PC-3 (cell line): ENCODE data around the gene LRRC10. TPM values are rescaled to one million over a fixed set of nuclear protein-coding genes. Genes with fewer than 3 reads are reported as not detected.

Source experiments
- ATAC-seq: fragments of 200-7000 bp; cut with Tn5 transposase; 2 replicates; pipeline ENCODE4 v1.9.1; 2020; ENCODE audit warnings: mild to moderate bottlenecking, moderate library complexity
- BruUV-seq: library from RNA; stranded (reverse); fragments of 400-500 nt; replicated peaks from 2 replicates; lab custom pipeline; 2021; lab: Mats Ljungman, UMichigan
- CTCF ChIA-PET: fragments of 300-600 bp; sonication (Branson Sonifier 250); formaldehyde crosslinking; loops from one replicate; lab custom pipeline; 2022; ENCODE audit warnings: antibody characterized with exemption; lab: Charles Lee
- POLR2A ChIA-PET: fragments of 300-600 bp; sonication (Branson Sonifier 250); formaldehyde crosslinking; loops from one replicate; lab custom pipeline; 2022; ENCODE audit warnings: antibody characterized with exemption; ENCODE audit not compliant: unreplicated experiment; lab: Charles Lee
- DNase-seq: peaks from one replicate; pipeline ENCODE4 v3.0.0-alpha.2; 2015
- H2AFZ ChIP-seq: fragments of 300-600 bp; sonication (generic); 2 replicates; pipeline ENCODE4 v1.6.0; 2016; ENCODE audit warnings: antibody characterized with exemption, low read length
- H3F3A ChIP-seq: fragments of 300-600 bp; sonication (generic); one replicate; pipeline ENCODE4 v1.6.0; 2017; ENCODE audit warnings: antibody characterized with exemption, low read length, control low read depth, mild to moderate bottlenecking; ENCODE audit not compliant: unreplicated experiment
- H3K27ac ChIP-seq: fragments of 300-600 bp; sonication (generic); 2 replicates; pipeline ENCODE4 v1.5.1; 2016; ENCODE audit warnings: mild to moderate bottlenecking, low read length
- H3K27me3 ChIP-seq: fragments of 300-600 bp; sonication (generic); 2 replicates; pipeline ENCODE4 v1.6.1; 2016; ENCODE audit warnings: low read length, mixed read lengths
- H3K36me3 ChIP-seq: fragments of 300-600 bp; sonication (generic); 2 replicates; pipeline ENCODE4 v1.6.1; 2016; ENCODE audit warnings: low read depth, mixed run types, low read length, mixed read lengths
- H3K4me1 ChIP-seq: fragments of 300-600 bp; sonication (generic); 2 replicates; pipeline ENCODE4 v1.5.1; 2016; ENCODE audit warnings: low read length; ENCODE audit not compliant: insufficient read depth
- H3K4me2 ChIP-seq: fragments of 300-600 bp; sonication (generic); 2 replicates; pipeline ENCODE4 v1.6.0; 2016; ENCODE audit warnings: low read length
- H3K4me3 ChIP-seq: fragments of 300-600 bp; sonication (generic); 2 replicates; pipeline ENCODE4 v1.5.1; 2016; ENCODE audit warnings: mild to moderate bottlenecking, low read length, mixed read lengths
- H3K79me2 ChIP-seq: fragments of 300-600 bp; sonication (generic); 2 replicates; pipeline ENCODE4 v1.6.1; 2017; ENCODE audit warnings: low read length, mixed read lengths
- H3K9ac ChIP-seq: fragments of 300-600 bp; sonication (generic); 2 replicates; pipeline ENCODE4 v1.6.0; 2016; ENCODE audit warnings: mild to moderate bottlenecking, low read length
- H3K9me2 ChIP-seq: fragments of 300-600 bp; sonication (generic); replicated peaks from 2 replicates; pipeline ENCODE4 v1.6.1; 2016; ENCODE audit warnings: mixed run types, low read length, mixed read lengths
- H3K9me3 ChIP-seq: fragments of 300-600 bp; sonication (generic); 2 replicates; pipeline ENCODE4 v1.6.1; 2016; ENCODE audit warnings: low read length, mixed read lengths
- H4K20me1 ChIP-seq: fragments of 300-600 bp; sonication (generic); 2 replicates; pipeline ENCODE4 v1.6.1; 2016; ENCODE audit warnings: low read length, mixed read lengths
- CTCF ChIP-seq: fragments of 300-600 bp; sonication (generic); conservative IDR thresholded peaks from 2 replicates; pipeline ENCODE4 v1.5.1; 2017; ENCODE audit warnings: antibody characterized with exemption, low read depth, mild to moderate bottlenecking, low read length
- EZH2 ChIP-seq: fragments of 300-600 bp; sonication (generic); IDR thresholded peaks from one replicate; pipeline ENCODE4 v1.6.1; 2017; ENCODE audit warnings: antibody characterized with exemption, mild to moderate bottlenecking, low read length; ENCODE audit not compliant: unreplicated experiment
- EZH2phosphoT487 ChIP-seq: fragments of 300-600 bp; sonication (generic); IDR thresholded peaks from 2 replicates; pipeline ENCODE4 v1.6.1; 2018; ENCODE audit warnings: mild to moderate bottlenecking, antibody characterized with exemption, low read length, borderline replicate concordance
- intact Hi-C: fragments of 100-400 bp; cut with micrococcal nuclease; formaldehyde crosslinking; loops from 2 replicates; pipeline ENCODE4 v1.9.0; 2023
- total RNA-seq: library from RNA; depleted of rRNA; stranded (reverse); fragments of >200 nt; gene quantifications from 2 replicates; pipeline ENCODE4 v1.2.3, GENCODE V29; 2014

The LRRC10 gene
- total RNA-seq, 1 experiment from 2014 or later: not detected

GRCh38 chr12:69570545-69571399, 39.9 kb downstream of the LRRC10 start:
- peak overlapping the region; percentile 90 for H3K27ac ChIP-seq
- DNase-seq (peak; percentile 83), ATAC-seq (no peak)
- ChIA-PET CTCF (interaction anchor here (0.5 to 1.3 kb wide), 3 partner anchors 50 to 214 kb away, joined by 3 to 37 read pairs (median 13); partner anchors contain the start of gene FRS2), POLR2A (interaction anchor here (0.6 kb wide), 1 partner anchor 1091 kb away, joined by 4 read pairs; no protein-coding TSS in a partner anchor)
- peak overlapping the region; percentile 47 for H3K9ac ChIP-seq
- H4K20me1 ChIP-seq: no peaks in the 10 kb centered on the region
- H3K79me2 ChIP-seq: no peaks in the 10 kb centered on the region; the same call in 1 of the 2 replicates
- H3K9me3 ChIP-seq: no peaks in the 10 kb centered on the region
- no peaks in the 10 kb centered on the region for H3K9me2 ChIP-seq
- H3K27me3 ChIP-seq: no peaks in the 10 kb centered on the region
- H3K4me3 ChIP-seq: peak overlapping the region; percentile 52
- TF ChIP-seq EZH2 (no peak), CTCF (peak; percentile 88)
- BruUV-seq: no TSS peak
- H3F3A ChIP-seq: no peaks in the 10 kb centered on the region
- peak overlapping the region; percentile 72 for H3K4me2 ChIP-seq
- no peak overlapping the region for H2AFZ ChIP-seq
- peaks cover 30% of the 10 kb centered on the region for H3K4me1 ChIP-seq
- peaks cover 30% of the 10 kb centered on the region for H3K36me3 ChIP-seq
- intact Hi-C loops: loop anchor here (1.0 to 2.0 kb wide), 6 partner anchors 15 to 213 kb away; partner anchors contain the start of gene FRS2

- peak overlapping the region; percentile 52 for H3K4me3 ChIP-seq
- H3K4me2 ChIP-seq: peak overlapping the region; percentile 72
- H4K20me1 ChIP-seq: no peaks in the 10 kb centered on the region
- ChIA-PET POLR2A (interaction anchor here (0.6 kb wide), 1 partner anchor 1091 kb away, joined by 4 read pairs; no protein-coding TSS in a partner anchor), CTCF (interaction anchor here (0.7 to 1.3 kb wide), 2 partner anchors 99 to 100 kb away, joined by 4 to 13 read pairs; partner anchors contain the start of gene FRS2)
- peaks cover 30% of the 10 kb centered on the region for H3K4me1 ChIP-seq
- intact Hi-C loops: loop anchor here (1.0 to 2.0 kb wide), 6 partner anchors 15 to 213 kb away; partner anchors contain the start of gene FRS2
- H3K27me3 ChIP-seq: no peaks in the 10 kb centered on the region
- H3K9me2 ChIP-seq: no peaks in the 10 kb centered on the region
- no peaks in the 10 kb centered on the region; the same call in 1 of the 2 replicates for H3K79me2 ChIP-seq
- peaks cover 26% of the 10 kb centered on the region for H3K36me3 ChIP-seq
- H3K9me3 ChIP-seq: no peaks in the 10 kb centered on the region
- H3F3A ChIP-seq: no peaks in the 10 kb centered on the region
- H2AFZ ChIP-seq: no peak overlapping the region
- BruUV-seq: TSS peak; percentile 25
- peak overlapping the region; percentile 47 for H3K9ac ChIP-seq
- peak; percentile 82 for ATAC-seq
- TF ChIP-seq CTCF (no peak), EZH2 (no peak), EZH2phosphoT487 (no peak)
- H3K27ac ChIP-seq: peak overlapping the region; percentile 90
- DNase-seq: peak; percentile 84
Measured at GRCh38 chr12:69570000-69570516, 40.6 kb downstream of the LRRC10 start.
